Subcutaneous abdominal adipose tissue (tissue), 5 donors: Measurements from ENCODE around the gene ST7L.
"Not testable (repeated sequence)": the region's sequence is repeated elsewhere in the genome, so short reads cannot be mapped to it uniquely, and the experiment has no call there.

Experiments used
- H3K27ac ChIP-seq: one replicate; pipeline ENCODE4 v1.7.0; 2013; ENCODE audit warnings: low read depth, mild to moderate bottlenecking, inconsistent platforms, low read length, moderate library complexity
- H3K27me3 ChIP-seq, 5 donors: one replicate each; pipeline ENCODE4 v1.7.0; 2013; ENCODE audit warnings: low read length in 5 of 5, inconsistent platforms in 1 of 5; ENCODE audit not compliant: control insufficient read depth in 5 of 5, insufficient read depth in 4 of 5
- H3K36me3 ChIP-seq, 5 donors: one replicate each; pipeline ENCODE4 v1.7.0; 2013; ENCODE audit warnings: low read length in 5 of 5; ENCODE audit not compliant: control insufficient read depth in 5 of 5, insufficient read depth in 5 of 5
- H3K4me1 ChIP-seq, 5 donors: one replicate each; pipeline ENCODE4 v1.7.0; 2013; ENCODE audit warnings: low read length in 5 of 5, mild to moderate bottlenecking in 3 of 5, moderate library complexity in 1 of 5; ENCODE audit not compliant: control insufficient read depth in 5 of 5, insufficient read depth in 5 of 5
- H3K4me3 ChIP-seq, 5 donors: one replicate each; pipeline ENCODE4 v1.7.0; 2013; ENCODE audit warnings: low read length in 5 of 5, low read depth in 1 of 5
- H3K9ac ChIP-seq, 5 donors: one replicate each; pipeline ENCODE4 v1.7.0; 2013; ENCODE audit warnings: low read length in 5 of 5, mild to moderate bottlenecking in 4 of 5, moderate library complexity in 3 of 5
- H3K9me3 ChIP-seq, 5 donors: one replicate each; pipeline ENCODE4 v1.7.0; 2013; ENCODE audit warnings: low read length in 5 of 5; ENCODE audit not compliant: control insufficient read depth in 5 of 5
- donor health status: healthy.
- donor health status: healthy.
- donor health status: healthy.
- donor health status: healthy.
- donor health status: healthy.

Gene ST7L

GRCh38 chr1:112636597-112637253 lies 17.8 kb upstream of the ST7L start:
- Histone ChIP-seq H3K4me3 (no peak overlapping the region), H3K27ac (peak overlapping the region; percentile 59), H3K9ac (peak overlapping the region in 2 of 5 donors; percentile 1 to 29), H3K36me3 (no peaks in the 10 kb centered on the region), H3K4me1 (peaks cover 0 to 37% (median 18%) of the 10 kb centered on the region in 5 donors), H3K9me3 (no peaks in the 10 kb centered on the region), H3K27me3 (no peaks in the 10 kb centered on the region)

- H3K4me1 ChIP-seq = peaks cover 0 to 33% (median 18%) of the 10 kb centered on the region in 5 donors
- H3K4me3 ChIP-seq = no peak overlapping the region
These were observed 17.1 kb upstream of the ST7L start for GRCh38 chr1:112636056-112636455.

GRCh38 chr1:112634367-112634766 lies 15.4 kb upstream of the ST7L start:
- Histone ChIP-seq H3K4me1 (peaks cover 0 to 40% (median 22%) of the 10 kb centered on the region in 5 donors), H3K4me3 (no peak overlapping the region), H3K9me3 (no peaks in the 10 kb centered on the region), H3K36me3 (peaks cover 0 to 2% (median 0%) of the 10 kb centered on the region in 5 donors), H3K9ac (no peak overlapping the region), H3K27ac (no peak overlapping the region), H3K27me3 (no peaks in the 10 kb centered on the region)

More at GRCh38 chr1:112636056-112636455, 17.1 kb upstream of the ST7L start:
- Histone ChIP-seq H3K36me3 (no peaks in the 10 kb centered on the region), H3K9ac (no peak overlapping the region), H3K9me3 (no peaks in the 10 kb centered on the region), H3K27ac (no peak overlapping the region), H3K27me3 (no peaks in the 10 kb centered on the region)

GRCh38 chr1:112633628-112634027 lies 14.7 kb upstream of the ST7L start:
- peaks cover 0 to 44% (median 25%) of the 10 kb centered on the region in 5 donors for H3K4me1 ChIP-seq
- H3K36me3 ChIP-seq = peaks cover 0 to 2% (median 0%) of the 10 kb centered on the region in 5 donors
- no peaks in the 10 kb centered on the region for H3K27me3 ChIP-seq
- H3K4me3 ChIP-seq = no peak overlapping the region
- H3K9ac ChIP-seq = no peak overlapping the region
- no peak overlapping the region for H3K27ac ChIP-seq
- no peaks in the 10 kb centered on the region for H3K9me3 ChIP-seq

GRCh38 chr1:112629256-112629655 lies 10.3 kb upstream of the ST7L start:
- no peak overlapping the region for H3K4me3 ChIP-seq
- no peak overlapping the region for H3K27ac ChIP-seq
- H3K27me3 ChIP-seq = no peaks in the 10 kb centered on the region
- H3K9ac ChIP-seq = no peak overlapping the region
- H3K4me1 ChIP-seq = peaks cover 0 to 52% (median 35%) of the 10 kb centered on the region in 5 donors
- H3K9me3 ChIP-seq = no peaks in the 10 kb centered on the region
- H3K36me3 ChIP-seq = peaks cover 0 to 9% (median 3%) of the 10 kb centered on the region in 5 donors

- Histone ChIP-seq H3K9ac (no peak overlapping the region), H3K4me1 (peaks cover 0 to 47% (median 33%) of the 10 kb centered on the region in 5 donors), H3K27ac (no peak overlapping the region), H3K4me3 (no peak overlapping the region), H3K9me3 (no peaks in the 10 kb centered on the region), H3K36me3 (peaks cover 0 to 9% (median 3%) of the 10 kb centered on the region in 5 donors), H3K27me3 (no peaks in the 10 kb centered on the region)
These were observed 9.6 kb upstream of the ST7L start for GRCh38 chr1:112628516-112628915.

DNA sequence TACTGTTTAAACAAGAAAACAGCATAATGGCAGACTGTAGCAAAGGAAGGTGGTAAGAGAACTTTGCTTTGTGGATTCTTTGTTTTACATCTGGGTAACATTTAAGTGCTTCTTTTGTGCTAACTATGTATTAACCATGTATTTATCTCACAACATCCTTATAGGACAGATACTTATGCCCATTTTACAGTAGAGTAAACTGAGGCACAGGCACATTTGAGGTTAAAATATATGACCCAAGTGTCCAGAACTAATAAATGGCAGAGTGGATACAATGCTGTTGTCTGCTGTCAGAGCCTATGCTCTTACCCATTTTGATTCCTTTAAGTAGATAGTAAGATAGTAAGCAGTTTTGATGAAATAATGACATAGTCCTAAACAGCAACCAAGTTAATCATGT lies 7.9 kb upstream of the ST7L start:
- H3K36me3 ChIP-seq = peaks cover 0 to 9% (median 3%) of the 10 kb centered on the region in 5 donors
- peaks cover 0 to 45% (median 39%) of the 10 kb centered on the region in 5 donors for H3K4me1 ChIP-seq
- peak overlapping the region; percentile 55 for H3K27ac ChIP-seq
- H3K4me3 ChIP-seq = no peak overlapping the region
- H3K9ac ChIP-seq = no peak overlapping the region
- no peaks in the 10 kb centered on the region for H3K9me3 ChIP-seq
- no peaks in the 10 kb centered on the region for H3K27me3 ChIP-seq

DNA sequence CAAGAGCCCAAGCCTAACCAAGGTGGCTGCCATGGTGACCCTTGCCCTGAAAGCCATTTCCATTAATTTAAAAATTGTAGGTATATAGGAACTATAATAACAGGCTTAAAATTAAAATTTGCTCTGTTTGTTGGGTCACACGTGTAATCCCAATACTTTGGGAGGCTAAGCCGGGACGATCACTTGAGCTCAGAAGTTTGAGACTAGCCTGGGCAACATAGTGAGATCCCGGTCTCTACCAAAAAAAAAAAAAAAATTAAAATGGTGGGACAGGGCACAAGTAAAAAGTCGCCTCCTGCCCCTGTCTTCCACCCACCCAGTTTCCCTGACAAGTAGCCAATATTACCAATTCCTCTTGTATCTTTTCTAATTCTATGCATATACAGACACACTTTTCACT lies 7.3 kb upstream of the ST7L start:
- no peaks in the 10 kb centered on the region for H3K9me3 ChIP-seq
- H3K4me3 ChIP-seq = no peak overlapping the region
- peaks cover 0 to 9% (median 3%) of the 10 kb centered on the region in 5 donors for H3K36me3 ChIP-seq
- H3K9ac ChIP-seq = no peak overlapping the region
- H3K27me3 ChIP-seq = no peaks in the 10 kb centered on the region
- H3K4me1 ChIP-seq = peaks cover 0 to 50% (median 46%) of the 10 kb centered on the region in 5 donors
- no peak overlapping the region for H3K27ac ChIP-seq

GRCh38 chr1:112625696-112626095 lies 6.8 kb upstream of the ST7L start:
- Histone ChIP-seq H3K4me1 (peaks cover 0 to 55% (median 51%) of the 10 kb centered on the region in 5 donors), H3K36me3 (peaks cover 0 to 8% (median 3%) of the 10 kb centered on the region in 5 donors), H3K4me3 (no peak overlapping the region), H3K27me3 (no peaks in the 10 kb centered on the region), H3K27ac (no peak overlapping the region), H3K9ac (no peak overlapping the region), H3K9me3 (no peaks in the 10 kb centered on the region)

- peaks cover 0 to 57% (median 54%) of the 10 kb centered on the region in 5 donors for H3K4me1 ChIP-seq
- H3K9ac ChIP-seq, H3K27me3 ChIP-seq, H3K27ac ChIP-seq, H3K4me3 ChIP-seq, H3K9me3 ChIP-seq, H3K36me3 ChIP-seq: not testable (repeated sequence)
These were observed 5.6 kb upstream of the ST7L start for GRCh38 chr1:112624493-112624892.
